SK-N-MC (cell line): ENCODE results near the gene PRKN.

Source experiments
- EZH2 ChIP-seq: fragments of 200-600 bp; sonication (generic); IDR thresholded peaks from one replicate; pipeline ENCODE4 v1.6.1; 2017; ENCODE audit warnings: antibody characterized with exemption
- POLR2AphosphoS5 ChIP-seq: IDR thresholded peaks from 2 replicates; pipeline ENCODE4 v1.6.1; 2012; ENCODE audit warnings: mild to moderate bottlenecking, low read depth, low read length, borderline replicate concordance

DNA sequence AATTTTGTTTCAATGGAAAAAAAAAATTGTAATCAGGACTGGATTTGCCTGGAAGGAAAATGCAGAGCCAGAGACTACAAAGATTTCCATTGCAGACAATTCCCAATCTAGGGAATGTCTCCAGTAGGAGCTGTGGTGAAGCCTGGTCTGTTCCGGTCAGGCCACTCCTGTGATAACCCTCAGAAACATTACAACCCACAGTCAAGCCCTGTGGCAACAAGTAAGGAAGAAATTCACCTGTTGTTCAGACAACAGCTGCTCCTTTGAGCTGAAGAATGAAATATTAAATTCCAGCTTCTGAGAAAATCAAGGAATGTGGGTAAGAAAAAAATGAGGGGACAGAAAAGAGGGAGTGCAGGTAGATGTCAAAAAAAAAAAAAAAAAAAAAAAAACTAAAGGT, 8.0 kb downstream of the PRKN start:
- TF ChIP-seq EZH2 (no peak), POLR2AphosphoS5 (no peak)
